NCI-H2107 (cell line): ENCODE results near the gene INAFM1.

Experiments used
- DNase-seq: peaks from one replicate; lab custom pipeline; 2025; lab: John Stamatoyannopoulos, UW

INAFM1 gene

GRCh38 chr19:47310323-47310722, 35.6 kb downstream of the INAFM1 start:
- no peak for DNase-seq

- no peak for DNase-seq
Measured at GRCh38 chr19:47310819-47311218, 36.1 kb downstream of the INAFM1 start.

- DNase-seq, result no peak
Measured at GRCh38 chr19:47312366-47313006, 37.8 kb downstream of the INAFM1 start.

GRCh38 chr19:47313754-47314295, 39.1 kb downstream of the INAFM1 start:
- no peak for DNase-seq

- no peak for DNase-seq
Measured at GRCh38 chr19:47315125-47315821, 40.6 kb downstream of the INAFM1 start.

- no peak for DNase-seq
Measured at GRCh38 chr19:47316513-47316912, 41.8 kb downstream of the INAFM1 start.

GRCh38 chr19:47319923-47320871, 45.5 kb downstream of the INAFM1 start:
- DNase-seq, result no peak

- no peak for DNase-seq
Measured at GRCh38 chr19:47321630-47322029, 46.9 kb downstream of the INAFM1 start.

- DNase-seq, result no peak
Measured at GRCh38 chr19:47322058-47322457, 47.4 kb downstream of the INAFM1 start.

- no peak for DNase-seq
Measured at GRCh38 chr19:47323409-47323808, 48.7 kb downstream of the INAFM1 start.

GRCh38 chr19:47323872-47324271, 49.2 kb downstream of the INAFM1 start:
- DNase-seq, result no peak

GRCh38 chr19:47324502-47324901, 49.8 kb downstream of the INAFM1 start:
- DNase-seq, result no peak
